Measurements from ENCODE around the gene PLCG1.

GRCh38 chr20:41094353-41095055, 42.8 kb upstream of the PLCG1 start:
- no peak for TF ChIP-seq CTCF (IDR thresholded peaks at IDR 0.05)
- no peak for TF ChIP-seq ZFX (IDR thresholded peaks at IDR 0.05; ENCODE audit: borderline replicate concordance)

Measured in 22Rv1 (cell line).